ENCODE results near the gene TIGD2. TPM values are rescaled to one million over a fixed set of nuclear protein-coding genes. Genes with fewer than 3 reads are reported as not detected.

Gene TIGD2
- polyA plus RNA-seq, 1 donor (not counting 4 experiments of a cell fraction or from before 2014, with no cell fraction given): 5.3 TPM

- FAIRE-seq: no peak
- dilution Hi-C loops (cut with MboI; ENCODE audit: extremely low pct_ligation_motif_present, low sequenced_read_pairs): no loop called here
- no peaks in the 10 kb centered on the region for H3K36me3 ChIP-seq (ENCODE audit: control insufficient read depth in 2 of 2, extremely low read depth in 1 of 2, insufficient read depth in 2 of 2, low read length in 2 of 2)
These were observed 34.9 kb downstream of the TIGD2 start for GRCh38 chr4:89146196-89146595.

GRCh38 chr4:89152972-89153371, 41.6 kb downstream of the TIGD2 start:
- dilution Hi-C loops (cut with MboI; ENCODE audit: extremely low pct_ligation_motif_present, low sequenced_read_pairs): no loop called here
- Histone ChIP-seq H2AFZ (ENCODE audit: control insufficient read depth, low read length) (no peak overlapping the region), H3K36me3 (ENCODE audit: control insufficient read depth in 2 of 2, extremely low read depth in 1 of 2, insufficient read depth in 2 of 2, low read length in 2 of 2) (no peaks in the 10 kb centered on the region), H3K79me2 (ENCODE audit: control insufficient read depth, insufficient read depth, low read length) (no peaks in the 10 kb centered on the region), H3K27ac (ENCODE audit: control insufficient read depth, insufficient read depth, low read length) (no peak overlapping the region), H3K4me1 (ENCODE audit: control insufficient read depth, extremely low read depth, insufficient read depth, low read length) (no peaks in the 10 kb centered on the region), H3K9me3 (ENCODE audit: control insufficient read depth, low read depth, low read length) (no peaks in the 10 kb centered on the region), H3K9me1 (ENCODE audit: control insufficient read depth, extremely low read depth, insufficient read depth, low read length) (no peaks in the 10 kb centered on the region), H3K4me2 (ENCODE audit: control insufficient read depth, extremely low read depth, insufficient read depth, low read depth, low read length) (no peak overlapping the region), H3K4me3 (ENCODE audit: control insufficient read depth in 2 of 3, extremely low read depth in 1 of 3, insufficient read depth in 2 of 3, low read depth in 1 of 3, low read length in 3 of 3) (no peak overlapping the region), H4K20me1 (ENCODE audit: control insufficient read depth, extremely low read depth, insufficient read depth, low read length) (no peaks in the 10 kb centered on the region), H3K27me3 (ENCODE audit: control insufficient read depth, extremely low read depth, insufficient read depth, low read length) (no peaks in the 10 kb centered on the region), H3K9ac (ENCODE audit: control insufficient read depth, extremely low read depth, insufficient read depth, low read length) (no peak overlapping the region)
- TF ChIP-seq EZH2 (IDR thresholded peaks at IDR 0.05; ENCODE audit: low read length): no peak
- no peak for TF ChIP-seq CTCF (optimal IDR thresholded peaks at IDR 0.05 in 1 of 3, IDR thresholded peaks at IDR 0.05 in 1 of 3, conservative IDR thresholded peaks at IDR 0.05 in 1 of 3; ENCODE audit: extremely low read depth in 1 of 3, insufficient read depth in 2 of 3, low read length in 3 of 3)
- DNase-seq (ENCODE audit: low read depth, low spot score) (no peak), FAIRE-seq (no peak)

More at GRCh38 chr4:89146196-89146595, 34.9 kb downstream of the TIGD2 start:
- Histone ChIP-seq H3K79me2 (ENCODE audit: control insufficient read depth, insufficient read depth, low read length) (no peaks in the 10 kb centered on the region), H3K27me3 (ENCODE audit: control insufficient read depth, extremely low read depth, insufficient read depth, low read length) (no peaks in the 10 kb centered on the region), H3K9me3 (ENCODE audit: control insufficient read depth, low read depth, low read length) (no peaks in the 10 kb centered on the region), H3K9ac (ENCODE audit: control insufficient read depth, extremely low read depth, insufficient read depth, low read length) (no peak overlapping the region), H3K4me3 (ENCODE audit: control insufficient read depth in 2 of 3, extremely low read depth in 1 of 3, insufficient read depth in 2 of 3, low read depth in 1 of 3, low read length in 3 of 3) (no peak overlapping the region), H3K4me2 (ENCODE audit: control insufficient read depth, extremely low read depth, insufficient read depth, low read depth, low read length) (no peak overlapping the region), H2AFZ (ENCODE audit: control insufficient read depth, low read length) (no peak overlapping the region), H3K4me1 (ENCODE audit: control insufficient read depth, extremely low read depth, insufficient read depth, low read length) (no peaks in the 10 kb centered on the region), H4K20me1 (ENCODE audit: control insufficient read depth, extremely low read depth, insufficient read depth, low read length) (no peaks in the 10 kb centered on the region), H3K9me1 (ENCODE audit: control insufficient read depth, extremely low read depth, insufficient read depth, low read length) (no peaks in the 10 kb centered on the region), H3K27ac (ENCODE audit: control insufficient read depth, insufficient read depth, low read length) (no peak overlapping the region)
- TF ChIP-seq CTCF (optimal IDR thresholded peaks at IDR 0.05 in 1 of 3, IDR thresholded peaks at IDR 0.05 in 1 of 3, conservative IDR thresholded peaks at IDR 0.05 in 1 of 3; ENCODE audit: extremely low read depth in 1 of 3, insufficient read depth in 2 of 3, low read length in 3 of 3): no peak
- TF ChIP-seq EZH2 (IDR thresholded peaks at IDR 0.05; ENCODE audit: low read length): no peak
- DNase-seq (ENCODE audit: low read depth, low spot score): no peak
